HepG2 (cell line): ENCODE measurements around the gene KCNF1. TPM values are rescaled to one million over a fixed set of nuclear protein-coding genes. Genes with fewer than 3 reads are reported as not detected.

Experiments
- BHLHE40 ChIP-seq: IDR thresholded peaks from 2 replicates; pipeline ENCODE4 v1.6.1; 2011; ENCODE audit warnings: low read length, improper control_type of control experiment
- HHEX ChIP-seq: IDR thresholded peaks from 2 replicates; pipeline ENCODE4 v1.6.1; 2016; ENCODE audit warnings: control low read depth
- HMGA1 ChIP-seq: sonication (generic); formaldehyde crosslinking; conservative IDR thresholded peaks from 2 replicates; pipeline ENCODE4 v1.4.0; 2020; ENCODE audit warnings: missing genetic modification reagents
- HOMEZ ChIP-seq: IDR thresholded peaks from 2 replicates; pipeline ENCODE4 v1.6.1; 2016; ENCODE audit warnings: low read depth
- NR0B2 ChIP-seq: sonication (generic); formaldehyde crosslinking; IDR thresholded peaks from 2 replicates; pipeline ENCODE4 v1.4.0; 2020; ENCODE audit warnings: mild to moderate bottlenecking, missing genetic modification reagents
- RERE ChIP-seq: IDR thresholded peaks from 2 replicates; pipeline ENCODE4 v1.6.1; 2016; ENCODE audit warnings: low read depth, missing genetic modification reagents, missing compliant biosample characterization
- U2AF1 ChIP-seq: fragments of 200-400 bp; formaldehyde crosslinking; optimal IDR thresholded peaks from 2 replicates; pipeline ENCODE3; 2017; ENCODE audit warnings: mild to moderate bottlenecking, low read depth, low read length
- ZNF605 ChIP-seq: sonication (generic); formaldehyde crosslinking; IDR thresholded peaks from 2 replicates; pipeline ENCODE4 v1.8.0; 2022; ENCODE audit warnings: mild to moderate bottlenecking, missing genetic modification reagents
- ZNF7 ChIP-seq: IDR thresholded peaks from 2 replicates; pipeline ENCODE4 v1.6.1; 2016; ENCODE audit warnings: missing biosample characterization, missing genetic modification reagents
- polyA plus RNA-seq, 8 experiments: library from polyadenylated mRNA; depleted of rRNA in 3 of 8; stranded (reverse) in 7 of 8; unstranded in 1 of 8; fragments of >200 nt; fragmentation: Illumina TruSeq in 4 of 8; extraction: Trizol in 4 of 8; gene quantifications; 2 replicates each; pipeline versions ENCODE4 v1.2.1 to v1.2.3, GENCODE V29; 2011 to 2016; ENCODE audit warnings: low read depth in 4 of 8, missing spikeins in 1 of 8, mixed read lengths in 1 of 8; ENCODE audit not compliant: insufficient read depth in 1 of 8
- total RNA-seq, 5 experiments: library from RNA; depleted of rRNA; stranded (reverse); fragments of >200 nt; fragmentation: Illumina TruSeq; extraction: Trizol; gene quantifications; 2 replicates each; pipeline ENCODE4 v1.2.3, GENCODE V29; 2016; ENCODE audit warnings: low read depth in 1 of 5

The KCNF1 gene
- total and polyA plus RNA-seq, 2 of the 13 experiments (the other 11 are each of a cell fraction or from before 2014, with no cell fraction given): 0.09 to 0.12 TPM

- TF ChIP-seq RERE (CRISPR knock-in tag) (no peak), BHLHE40 (no peak), ZNF605 (CRISPR knock-in tag) (no peak), NR0B2 (CRISPR knock-in tag) (no peak), ZNF7 (CRISPR knock-in tag) (no peak), U2AF1 (no peak), HOMEZ (CRISPR knock-in tag) (no peak), HHEX (CRISPR knock-in tag) (no peak), HMGA1 (CRISPR knock-in tag) (no peak)
These were observed 10.7 kb downstream of the KCNF1 start (continued) for GRCh38 chr2:10922307-10923007.
